Natural killer cell (primary cell): ENCODE measurements around the gene THSD4. TPM values are rescaled to one million over a fixed set of nuclear protein-coding genes. Genes with fewer than 3 reads are reported as not detected.

Source experiments
- ATAC-seq, 3 donors: fragments of 150-1000 bp in 2 of 3; fragments of 200-7000 bp in 1 of 3; cut with Tn5 transposase; 1 replicate in 1 of 3; 2 replicates in 2 of 3; pipeline ENCODE4 v1.10.0; 2021; ENCODE audit warnings: mild to moderate bottlenecking in 2 of 3, moderate library complexity in 2 of 3
- DNase-seq, 2 donors: peaks; one replicate each; pipeline versions ENCODE4 v3.0.0 to v3.0.0-alpha.2; 2013 to 2021; ENCODE audit warnings: mixed read lengths in 1 of 2
- H3K27ac ChIP-seq: one replicate; pipeline ENCODE4 v1.5.1; 2013; ENCODE audit warnings: mild to moderate bottlenecking, low read length
- H3K27me3 ChIP-seq: one replicate; pipeline ENCODE4 v1.6.1; 2013; ENCODE audit warnings: low read length; ENCODE audit not compliant: control insufficient read depth, insufficient read depth
- H3K36me3 ChIP-seq: one replicate; pipeline ENCODE4 v1.6.1; 2013; ENCODE audit warnings: low read length; ENCODE audit not compliant: control insufficient read depth, insufficient read depth
- H3K4me1 ChIP-seq: one replicate; pipeline ENCODE4 v1.6.1; 2013; ENCODE audit warnings: low read length; ENCODE audit not compliant: control insufficient read depth, insufficient read depth
- H3K4me3 ChIP-seq: one replicate; pipeline ENCODE4 v1.5.1; 2013; ENCODE audit warnings: low read length
- H3K9me3 ChIP-seq: one replicate; pipeline ENCODE4 v1.6.1; 2013; ENCODE audit warnings: low read length; ENCODE audit not compliant: control insufficient read depth, insufficient read depth
- H3K27ac Mint-ChIP-seq, 2 donors: one replicate each; pipeline ENCODE4 v1.8.0; 2022; ENCODE audit warnings: mild to moderate bottlenecking in 2 of 2, mixed read lengths in 2 of 2, moderate library complexity in 1 of 2
- H3K27me3 Mint-ChIP-seq, 2 donors: one replicate each; pipeline ENCODE4 v1.8.0; 2022; ENCODE audit warnings: low read depth in 2 of 2, mixed read lengths in 2 of 2
- H3K36me3 Mint-ChIP-seq: one replicate; pipeline ENCODE4 v1.8.0; 2022; ENCODE audit warnings: mixed read lengths
- H3K4me1 Mint-ChIP-seq, 2 donors: one replicate each; pipeline ENCODE4 v1.8.0; 2022; ENCODE audit warnings: mixed read lengths in 2 of 2
- H3K4me3 Mint-ChIP-seq: one replicate; pipeline ENCODE4 v1.8.0; 2022; ENCODE audit warnings: mild to moderate bottlenecking, moderate library complexity, mixed read lengths
- H3K9me3 Mint-ChIP-seq, 2 donors: one replicate each; pipeline ENCODE4 v1.8.0; 2022; ENCODE audit warnings: mixed read lengths in 2 of 2
- WGBS: methylation state at CpG from one replicate; pipeline ENCODE4 v1.1.7; 2013; ENCODE audit warnings: missing lambda C conversion rate; ENCODE audit not compliant: insufficient coverage; 5-methylcytosine and 5-hydroxymethylcytosine counted together
- intact Hi-C: fragments of 100-400 bp; cut with micrococcal nuclease; formaldehyde crosslinking; loops from one replicate; pipeline ENCODE4 v1.14.2; 2022
- total RNA-seq, 4 donors: library from RNA; stranded (reverse); fragments of 120-200 nt in 1 of 4; gene quantifications; one replicate each; pipeline versions ENCODE4 v1.2.3 to v1.2.4, GENCODE V29; 2013 to 2022
- TF ChIP-seq, protein P1 (sequence below): fragments of 200-600 bp; IDR thresholded peaks from one replicate; pipeline ENCODE4 v1.8.0; 2022; ENCODE audit warnings: antibody characterized with exemption

The THSD4 gene
- total RNA-seq, 3 donors from 2014 or later (not counting 1 experiment from before 2014, with no cell fraction given), result not detected

DNA sequence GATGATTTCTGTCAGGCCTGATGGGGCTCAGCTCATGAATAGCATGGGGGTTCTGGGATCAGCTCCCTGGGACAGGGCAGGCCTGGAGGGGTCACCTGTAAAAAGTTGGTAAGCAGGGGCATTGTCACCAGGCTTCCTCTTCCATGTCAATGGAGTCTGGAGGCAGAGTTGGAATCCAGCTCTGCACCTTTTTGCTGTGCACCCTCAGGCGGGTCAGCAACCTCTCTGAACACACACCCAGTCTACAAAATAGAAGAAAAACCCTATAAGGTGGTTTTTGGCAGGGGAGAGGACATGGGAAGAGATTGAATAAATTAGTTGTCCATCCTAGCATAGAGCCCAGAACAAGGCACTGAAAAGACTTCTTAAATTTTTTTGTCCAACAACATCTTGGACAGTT is 617.9 kb downstream of the THSD4 start:
- Mint-ChIP-seq H3K27me3 (peaks cover 2 to 14% of the 10 kb centered on the region in 2 donors), H3K27ac (no peak overlapping the region), H3K4me3 (no peak overlapping the region), H3K4me1 (no peaks in the 10 kb centered on the region), H3K9me3 (no peaks in the 10 kb centered on the region), H3K36me3 (no peaks in the 10 kb centered on the region)
- no peaks in the 10 kb centered on the region for H3K27me3 ChIP-seq
- WGBS, result no CpG with 5 or more reads among the region's 1 CpG
- ATAC-seq, result no peak
- H3K4me3 ChIP-seq, result no peak overlapping the region
- no peak overlapping the region for H3K27ac ChIP-seq
- H3K36me3 ChIP-seq, result no peaks in the 10 kb centered on the region
- intact Hi-C loops, result no loop called here
- no peak for DNase-seq
- no peaks in the 10 kb centered on the region for H3K4me1 ChIP-seq
- H3K9me3 ChIP-seq, result no peaks in the 10 kb centered on the region
- TF ChIP-seq, protein P1, sequence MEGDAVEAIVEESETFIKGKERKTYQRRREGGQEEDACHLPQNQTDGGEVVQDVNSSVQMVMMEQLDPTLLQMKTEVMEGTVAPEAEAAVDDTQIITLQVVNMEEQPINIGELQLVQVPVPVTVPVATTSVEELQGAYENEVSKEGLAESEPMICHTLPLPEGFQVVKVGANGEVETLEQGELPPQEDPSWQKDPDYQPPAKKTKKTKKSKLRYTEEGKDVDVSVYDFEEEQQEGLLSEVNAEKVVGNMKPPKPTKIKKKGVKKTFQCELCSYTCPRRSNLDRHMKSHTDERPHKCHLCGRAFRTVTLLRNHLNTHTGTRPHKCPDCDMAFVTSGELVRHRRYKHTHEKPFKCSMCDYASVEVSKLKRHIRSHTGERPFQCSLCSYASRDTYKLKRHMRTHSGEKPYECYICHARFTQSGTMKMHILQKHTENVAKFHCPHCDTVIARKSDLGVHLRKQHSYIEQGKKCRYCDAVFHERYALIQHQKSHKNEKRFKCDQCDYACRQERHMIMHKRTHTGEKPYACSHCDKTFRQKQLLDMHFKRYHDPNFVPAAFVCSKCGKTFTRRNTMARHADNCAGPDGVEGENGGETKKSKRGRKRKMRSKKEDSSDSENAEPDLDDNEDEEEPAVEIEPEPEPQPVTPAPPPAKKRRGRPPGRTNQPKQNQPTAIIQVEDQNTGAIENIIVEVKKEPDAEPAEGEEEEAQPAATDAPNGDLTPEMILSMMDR, result no peak

GRCh38 chr15:71734709-71735384 is 619.6 kb downstream of the THSD4 start:
- H3K36me3 Mint-ChIP-seq, result no peaks in the 10 kb centered on the region
- 86% methylated on average over 4 of the region's 4 CpGs for WGBS

DNA sequence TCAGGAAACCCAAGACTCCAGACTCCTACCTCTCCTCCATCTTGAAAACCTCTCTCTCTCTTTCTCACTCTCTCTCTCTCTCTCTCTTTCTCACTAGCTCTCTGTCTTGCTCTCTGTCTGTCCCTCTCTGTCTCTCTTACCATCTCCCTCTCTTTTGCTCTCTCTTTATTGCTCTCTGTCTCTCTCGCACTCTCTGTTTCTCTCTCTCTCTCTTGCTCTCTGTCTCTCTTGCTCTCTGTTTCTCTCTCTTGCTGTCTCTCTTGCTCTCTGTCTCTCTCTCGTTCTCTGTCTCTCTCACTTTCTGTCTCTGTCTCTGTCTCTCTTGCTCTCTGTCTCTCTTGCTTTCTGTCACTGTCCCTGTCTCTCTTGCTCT is 620.1 kb downstream of the THSD4 start:
- no peaks in the 10 kb centered on the region for H3K4me1 Mint-ChIP-seq
- TF ChIP-seq, protein P1, result no peak

More at GRCh38 chr15:71734709-71735384, 619.6 kb downstream of the THSD4 start:
- Mint-ChIP-seq H3K9me3 (no peaks in the 10 kb centered on the region), H3K27me3 (peaks cover 2 to 8% of the 10 kb centered on the region in 2 donors), H3K27ac (no peak overlapping the region), H3K4me1 (no peaks in the 10 kb centered on the region), H3K4me3 (no peak overlapping the region)
- ATAC-seq (no peak), DNase-seq (no peak)
- H3K27ac ChIP-seq, result no peak overlapping the region
- no peaks in the 10 kb centered on the region for H3K9me3 ChIP-seq
- H3K4me3 ChIP-seq, result no peak overlapping the region
- H3K27me3 ChIP-seq, result no peaks in the 10 kb centered on the region
- no peaks in the 10 kb centered on the region for H3K36me3 ChIP-seq
- TF ChIP-seq, protein P1, result no peak
- H3K4me1 ChIP-seq, result no peaks in the 10 kb centered on the region
- intact Hi-C loops, result no loop called here

More for the DNA sequence above, 620.1 kb downstream of the THSD4 start:
- H3K27me3 ChIP-seq, result no peaks in the 10 kb centered on the region
- Mint-ChIP-seq H3K4me3 (no peak overlapping the region), H3K27me3 (peaks cover 2 to 8% of the 10 kb centered on the region in 2 donors), H3K36me3 (no peaks in the 10 kb centered on the region), H3K27ac (no peak overlapping the region), H3K9me3 (no peaks in the 10 kb centered on the region)
- H3K4me1 ChIP-seq, result no peaks in the 10 kb centered on the region
- ATAC-seq, result no peak
- H3K9me3 ChIP-seq, result no peaks in the 10 kb centered on the region
- no peak overlapping the region for H3K4me3 ChIP-seq
- H3K27ac ChIP-seq, result no peak overlapping the region
- intact Hi-C loops, result no loop called here
- H3K36me3 ChIP-seq, result no peaks in the 10 kb centered on the region
- 88% methylated on average over 2 of the region's 2 CpGs for WGBS
- no peak for DNase-seq
